ENCODE measurements around the gene VGLL4. TPM values are rescaled to one million over a fixed set of nuclear protein-coding genes. Genes with fewer than 3 reads are reported as not detected.

Gene VGLL4
- total RNA-seq, 1 donor from 2014 or later, result 57.5 TPM

- DNase-seq (ENCODE audit: low spot score), result no peak
These were observed 76.8 kb downstream of the VGLL4 start for GRCh38 chr3:11566916-11567315.

- DNase-seq (ENCODE audit: low spot score), result no peak
These were observed 77.2 kb downstream of the VGLL4 start for GRCh38 chr3:11566478-11566877.

GRCh38 chr3:11565932-11566331 is 77.8 kb downstream of the VGLL4 start:
- DNase-seq (ENCODE audit: low spot score), result no peak

GRCh38 chr3:11565492-11565891 is 78.2 kb downstream of the VGLL4 start:
- DNase-seq (ENCODE audit: low spot score), result no peak

GRCh38 chr3:11565072-11565471 is 78.6 kb downstream of the VGLL4 start:
- no peak for DNase-seq (ENCODE audit: low spot score)

GRCh38 chr3:11564577-11565001 is 79.1 kb downstream of the VGLL4 start:
- DNase-seq (ENCODE audit: low spot score), result no peak

GRCh38 chr3:11563865-11564185 is 79.9 kb downstream of the VGLL4 start:
- no peak for DNase-seq (ENCODE audit: low spot score)

- DNase-seq (ENCODE audit: low spot score), result no peak
These were observed 80.4 kb downstream of the VGLL4 start for GRCh38 chr3:11563159-11563864.

- no peak for DNase-seq (ENCODE audit: low spot score)
These were observed 81.3 kb downstream of the VGLL4 start for GRCh38 chr3:11562277-11562881.

- DNase-seq (ENCODE audit: low spot score), result no peak
These were observed 83.0 kb downstream of the VGLL4 start for GRCh38 chr3:11560746-11561145.

GRCh38 chr3:11559816-11560633 is 83.7 kb downstream of the VGLL4 start:
- DNase-seq (ENCODE audit: low spot score), result no peak

GRCh38 chr3:11558918-11559815 is 84.5 kb downstream of the VGLL4 start:
- DNase-seq (ENCODE audit: low spot score), result no peak

- no peak for DNase-seq (ENCODE audit: low spot score)
These were observed 85.3 kb downstream of the VGLL4 start for GRCh38 chr3:11558411-11558903.

- no peak for DNase-seq (ENCODE audit: low spot score)
These were observed 85.7 kb downstream of the VGLL4 start for GRCh38 chr3:11558002-11558401.

GRCh38 chr3:11556851-11557644 is 86.7 kb downstream of the VGLL4 start:
- no peak for DNase-seq (ENCODE audit: low spot score)

GRCh38 chr3:11555881-11556633 is 87.7 kb downstream of the VGLL4 start:
- no peak for DNase-seq (ENCODE audit: low spot score)

- DNase-seq (ENCODE audit: low spot score), result no peak
These were observed 88.4 kb downstream of the VGLL4 start for GRCh38 chr3:11555211-11555782.

GRCh38 chr3:11554666-11555065 is 89.0 kb downstream of the VGLL4 start:
- DNase-seq (ENCODE audit: low spot score), result no peak

GRCh38 chr3:11554236-11554610 is 89.5 kb downstream of the VGLL4 start:
- DNase-seq (ENCODE audit: low spot score), result no peak
